Measurements from ENCODE around the gene IRF7.

The IRF7 gene

GRCh38 chr11:595400-595799 is 20.4 kb downstream of the IRF7 start:
- H3K36me3 Mint-ChIP-seq (ENCODE audit: low read depth) = peaks cover 47% of the 10 kb centered on the region
- no peaks in the 10 kb centered on the region for H3K27me3 Mint-ChIP-seq (ENCODE audit: low read depth)
- no peaks in the 10 kb centered on the region for H3K9me3 Mint-ChIP-seq
- no peaks in the 10 kb centered on the region for H3K4me1 Mint-ChIP-seq
- H3K4me3 Mint-ChIP-seq = no peak overlapping the region
- H3K27ac Mint-ChIP-seq = no peak overlapping the region
- no peak for TF ChIP-seq CTCF (IDR thresholded peaks at IDR 0.05; ENCODE audit: unreplicated experiment in 3 of 3)

GRCh38 chr11:593347-593746 is 22.4 kb downstream of the IRF7 start:
- Mint-ChIP-seq H3K27ac (no peak overlapping the region), H3K36me3 (ENCODE audit: low read depth) (peaks cover 58% of the 10 kb centered on the region), H3K27me3 (ENCODE audit: low read depth) (no peaks in the 10 kb centered on the region), H3K4me3 (no peak overlapping the region), H3K4me1 (no peaks in the 10 kb centered on the region), H3K9me3 (no peaks in the 10 kb centered on the region)
- no peak for TF ChIP-seq CTCF (IDR thresholded peaks at IDR 0.05; ENCODE audit: unreplicated experiment in 3 of 3)

- Mint-ChIP-seq H3K27ac (no peak overlapping the region), H3K27me3 (ENCODE audit: low read depth) (no peaks in the 10 kb centered on the region), H3K4me3 (no peak overlapping the region), H3K9me3 (no peaks in the 10 kb centered on the region), H3K36me3 (ENCODE audit: low read depth) (peaks cover 60% of the 10 kb centered on the region), H3K4me1 (no peaks in the 10 kb centered on the region)
- no peak for TF ChIP-seq CTCF (IDR thresholded peaks at IDR 0.05; ENCODE audit: unreplicated experiment in 3 of 3)
These were observed 22.8 kb downstream of the IRF7 start for GRCh38 chr11:592918-593317.

- no peaks in the 10 kb centered on the region for H3K9me3 Mint-ChIP-seq
- H3K4me3 Mint-ChIP-seq = no peak overlapping the region
- no peak for TF ChIP-seq CTCF (IDR thresholded peaks at IDR 0.05; ENCODE audit: unreplicated experiment in 3 of 3)
- no peaks in the 10 kb centered on the region for H3K27me3 Mint-ChIP-seq (ENCODE audit: low read depth)
- peaks cover 64% of the 10 kb centered on the region for H3K36me3 Mint-ChIP-seq (ENCODE audit: low read depth)
- H3K4me1 Mint-ChIP-seq = no peaks in the 10 kb centered on the region
- H3K27ac Mint-ChIP-seq = no peak overlapping the region
These were observed 23.2 kb downstream of the IRF7 start for GRCh38 chr11:592501-592900.

- Mint-ChIP-seq H3K27me3 (ENCODE audit: low read depth) (no peaks in the 10 kb centered on the region), H3K27ac (no peak overlapping the region), H3K36me3 (ENCODE audit: low read depth) (peaks cover 66% of the 10 kb centered on the region), H3K4me3 (no peak overlapping the region), H3K4me1 (no peaks in the 10 kb centered on the region), H3K9me3 (no peaks in the 10 kb centered on the region)
- no peak for TF ChIP-seq CTCF (IDR thresholded peaks at IDR 0.05; ENCODE audit: unreplicated experiment in 3 of 3)
These were observed 24.8 kb downstream of the IRF7 start for GRCh38 chr11:590997-591396.

- Mint-ChIP-seq H3K4me1 (no peaks in the 10 kb centered on the region), H3K9me3 (no peaks in the 10 kb centered on the region), H3K27ac (no peak overlapping the region), H3K27me3 (ENCODE audit: low read depth) (no peaks in the 10 kb centered on the region), H3K36me3 (ENCODE audit: low read depth) (peaks cover 61% of the 10 kb centered on the region), H3K4me3 (no peak overlapping the region)
- TF ChIP-seq CTCF (IDR thresholded peaks at IDR 0.05; ENCODE audit: unreplicated experiment in 3 of 3) = no peak
These were observed 26.0 kb downstream of the IRF7 start for GRCh38 chr11:589798-590197.
